ENCODE data around the gene DDN. TPM values are rescaled to one million over a fixed set of nuclear protein-coding genes. Genes with fewer than 3 reads are reported as not detected.

The DDN gene
- total and polyA plus RNA-seq, 10 of the 15 experiments (the other 5 are each of a cell fraction or from before 2014, with no cell fraction given), result 0.10 to 13.4 (median 3.7) TPM

GRCh38 chr12:48969160-48969771, 29.9 kb downstream of the DDN start:
- ChIA-PET SMC1A (ENCODE audit: uncharacterized antibody, unreplicated experiment) (interaction anchor here (0.6 to 3.8 kb wide), 12 partner anchors 8 to 104 kb away, joined by 3 to 18 read pairs (median 6); partner anchors contain the start of genes ARF3, FKBP11, RND1 and WNT1), POLR2A (interaction anchor here (1.0 to 7.4 kb wide), 4 partner anchors 9 to 29 kb away, joined by 3 to 86 read pairs (median 8); partner anchors contain the start of genes ARF3 and WNT1), CTCF (interaction anchor here (0.6 to 7.1 kb wide), 22 partner anchors 9 to 175 kb away, joined by 3 to 65 read pairs (median 4); partner anchors contain the start of genes ARF3, FKBP11 and WNT1), RAD21 (ENCODE audit: unreplicated experiment) (interaction anchor here (0.7 to 4.3 kb wide), 10 partner anchors 8 to 141 kb away, joined by 3 to 35 read pairs (median 6); partner anchors contain the start of genes ARF3, DDX23, FKBP11 and LMBR1L)
- Histone ChIP-seq H3K79me2 (ENCODE audit: control insufficient read depth, insufficient read depth, low read length) (no peaks in the 10 kb centered on the region), H3K9me3 (replicated peaks; ENCODE audit: control insufficient read depth, insufficient read depth, low read length) (no peaks in the 10 kb centered on the region), H3K36me3 (ENCODE audit: control insufficient read depth in 2 of 2, insufficient read depth in 2 of 2, low read length in 1 of 2) (no peaks in the 10 kb centered on the region), H4K20me1 (ENCODE audit: control insufficient read depth, insufficient read depth) (no peaks in the 10 kb centered on the region), H3K27ac (ENCODE audit: control insufficient read depth, insufficient read depth) (no peak overlapping the region), H3K4me3 (no peak overlapping the region), H2AFZ (ENCODE audit: control insufficient read depth, low read depth, low read length) (no peak overlapping the region), H3K4me1 (ENCODE audit: control insufficient read depth, insufficient read depth, low read length) (peaks cover 47% of the 10 kb centered on the region), H3K4me2 (ENCODE audit: control insufficient read depth, insufficient read depth) (peak overlapping the region; percentile 84; the same call in 1 of the 2 replicates), H3K27me3 (replicated peaks in 1 of 2; ENCODE audit: control insufficient read depth in 2 of 2, insufficient read depth in 2 of 2, low read length in 1 of 2) (peaks cover 18 to 30% of the 10 kb centered on the region in 2 experiments), H3K9ac (ENCODE audit: control insufficient read depth, insufficient read depth, low read length) (no peak overlapping the region)
- intact Hi-C loops (cut with micrococcal nuclease; ENCODE audit: unreplicated experiment), result no loop called here
- no peak for FAIRE-seq
- 39% methylated on average over 8 of the region's 8 CpGs for WGBS (ENCODE audit: insufficient coverage, insufficient replicate concordance, low lambda C conversion rate, missing lambda C conversion rate)
- in situ Hi-C loops (cut with MboI), result no loop called here
- BruUV-seq (replicated peaks), result no TSS peak
- DNase-seq (ENCODE audit: low read depth, low spot score), result no peak
- ATAC-seq, result peak; percentile 12; the same call in 2 of the 3 replicates
- TF ChIP-seq TCF12 (IDR thresholded peaks at IDR 0.05; ENCODE audit: low read depth, low read length) (peak; percentile 74; the same call in 1 of the 2 replicates), YY1 (IDR thresholded peaks at IDR 0.05; ENCODE audit: low read depth, low read length) (0 out of 2 replicates have a peak, but pooled peaks have one; percentile 12), TCF3 (IDR thresholded peaks at IDR 0.05; ENCODE audit: borderline replicate concordance, insufficient read depth, low read depth, low read length) (0 out of 2 replicates have a peak, but pooled peaks have one; percentile 18), IKZF2 (IDR thresholded peaks at IDR 0.05) (0 out of 4 replicates have a peak, but pooled peaks of 1 of the 2 experiments have one; percentile 1)
- TF ChIP-seq, protein P1, sequence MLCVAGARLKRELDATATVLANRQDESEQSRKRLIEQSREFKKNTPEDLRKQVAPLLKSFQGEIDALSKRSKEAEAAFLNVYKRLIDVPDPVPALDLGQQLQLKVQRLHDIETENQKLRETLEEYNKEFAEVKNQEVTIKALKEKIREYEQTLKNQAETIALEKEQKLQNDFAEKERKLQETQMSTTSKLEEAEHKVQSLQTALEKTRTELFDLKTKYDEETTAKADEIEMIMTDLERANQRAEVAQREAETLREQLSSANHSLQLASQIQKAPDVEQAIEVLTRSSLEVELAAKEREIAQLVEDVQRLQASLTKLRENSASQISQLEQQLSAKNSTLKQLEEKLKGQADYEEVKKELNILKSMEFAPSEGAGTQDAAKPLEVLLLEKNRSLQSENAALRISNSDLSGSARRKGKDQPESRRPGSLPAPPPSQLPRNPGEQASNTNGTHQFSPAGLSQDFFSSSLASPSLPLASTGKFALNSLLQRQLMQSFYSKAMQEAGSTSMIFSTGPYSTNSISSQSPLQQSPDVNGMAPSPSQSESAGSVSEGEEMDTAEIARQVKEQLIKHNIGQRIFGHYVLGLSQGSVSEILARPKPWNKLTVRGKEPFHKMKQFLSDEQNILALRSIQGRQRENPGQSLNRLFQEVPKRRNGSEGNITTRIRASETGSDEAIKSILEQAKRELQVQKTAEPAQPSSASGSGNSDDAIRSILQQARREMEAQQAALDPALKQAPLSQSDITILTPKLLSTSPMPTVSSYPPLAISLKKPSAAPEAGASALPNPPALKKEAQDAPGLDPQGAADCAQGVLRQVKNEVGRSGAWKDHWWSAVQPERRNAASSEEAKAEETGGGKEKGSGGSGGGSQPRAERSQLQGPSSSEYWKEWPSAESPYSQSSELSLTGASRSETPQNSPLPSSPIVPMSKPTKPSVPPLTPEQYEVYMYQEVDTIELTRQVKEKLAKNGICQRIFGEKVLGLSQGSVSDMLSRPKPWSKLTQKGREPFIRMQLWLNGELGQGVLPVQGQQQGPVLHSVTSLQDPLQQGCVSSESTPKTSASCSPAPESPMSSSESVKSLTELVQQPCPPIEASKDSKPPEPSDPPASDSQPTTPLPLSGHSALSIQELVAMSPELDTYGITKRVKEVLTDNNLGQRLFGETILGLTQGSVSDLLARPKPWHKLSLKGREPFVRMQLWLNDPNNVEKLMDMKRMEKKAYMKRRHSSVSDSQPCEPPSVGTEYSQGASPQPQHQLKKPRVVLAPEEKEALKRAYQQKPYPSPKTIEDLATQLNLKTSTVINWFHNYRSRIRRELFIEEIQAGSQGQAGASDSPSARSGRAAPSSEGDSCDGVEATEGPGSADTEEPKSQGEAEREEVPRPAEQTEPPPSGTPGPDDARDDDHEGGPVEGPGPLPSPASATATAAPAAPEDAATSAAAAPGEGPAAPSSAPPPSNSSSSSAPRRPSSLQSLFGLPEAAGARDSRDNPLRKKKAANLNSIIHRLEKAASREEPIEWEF (IDR thresholded peaks at IDR 0.05; ENCODE audit: insufficient replicate concordance, low read depth, low read length), result no peak

Measured in GM12878 (cell line).